Measurements from ENCODE around the gene KIFBP.
"Not testable (repeated sequence)": the region's sequence is repeated elsewhere in the genome, so short reads cannot be mapped to it uniquely, and the experiment has no call there.

KIFBP gene

GRCh38 chr10:69005704-69006485, 17.3 kb downstream of the KIFBP start:
- DNase-seq: no peak

DNA sequence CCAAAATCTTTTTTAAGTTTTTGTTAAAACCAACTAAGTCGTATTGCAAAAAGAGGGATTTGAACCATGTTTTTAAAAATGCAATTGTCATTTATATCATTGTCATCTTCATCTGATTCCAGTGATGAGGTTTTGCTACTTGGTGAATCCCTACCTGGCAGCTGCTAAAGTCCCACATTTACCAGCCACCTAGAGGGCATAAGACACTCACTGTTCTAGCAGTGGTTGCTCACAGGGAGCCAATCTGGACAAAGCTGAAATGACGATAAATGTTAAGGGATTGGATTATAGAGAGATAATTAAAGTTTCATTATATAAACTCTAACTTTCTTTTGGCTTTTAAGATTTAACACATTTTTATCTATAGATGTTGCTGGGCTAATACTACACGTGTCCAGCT, 18.7 kb downstream of the KIFBP start:
- no peak for DNase-seq

- DNase-seq: no peak
Observed at GRCh38 chr10:69009360-69009759, 20.8 kb downstream of the KIFBP start.

DNA sequence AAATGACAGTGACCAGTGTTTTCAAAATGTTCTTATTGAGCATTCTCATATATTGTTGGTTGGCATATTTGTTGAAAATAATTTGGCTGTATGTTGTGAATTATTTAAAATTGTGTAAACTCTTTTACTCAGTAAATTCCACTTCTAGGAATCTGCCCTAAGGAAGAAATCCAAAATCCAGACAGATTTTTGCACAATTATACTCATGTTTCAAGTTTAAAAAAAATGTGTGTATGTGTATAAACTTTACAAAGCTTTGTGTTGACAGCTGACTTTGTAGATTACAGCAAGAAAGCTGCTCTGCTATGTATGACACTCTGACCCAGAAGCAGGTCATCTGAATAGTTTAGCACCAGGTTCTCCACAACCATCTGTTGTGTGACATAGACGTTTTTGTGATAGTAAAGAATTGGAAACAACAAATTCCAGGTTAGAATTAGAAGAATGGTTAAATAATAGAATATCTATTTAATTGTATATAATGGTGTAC, 21.6 kb downstream of the KIFBP start:
- DNase-seq: no peak

GRCh38 chr10:69012778-69013177, 24.2 kb downstream of the KIFBP start:
- not testable (repeated sequence) for DNase-seq

DNA sequence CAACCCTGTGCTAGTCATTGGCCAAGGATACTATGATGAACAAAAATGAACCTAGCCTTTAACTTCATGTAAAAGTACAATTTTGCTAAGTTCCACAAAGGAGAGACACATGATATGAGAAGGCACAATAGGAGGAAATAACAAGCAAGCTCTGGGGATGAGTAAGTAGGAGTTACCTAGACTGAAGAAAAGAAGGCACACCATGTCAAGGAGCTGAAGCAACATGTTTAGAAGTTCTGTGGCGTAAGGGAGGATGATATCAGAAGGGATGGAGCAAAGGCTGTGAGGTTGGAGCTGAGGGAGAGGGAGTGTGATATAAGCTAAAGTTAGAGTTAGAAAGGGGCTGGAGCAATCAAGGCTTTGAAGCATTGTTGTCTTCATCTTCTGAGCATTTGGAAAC, 25.6 kb downstream of the KIFBP start:
- no peak for DNase-seq

DNA sequence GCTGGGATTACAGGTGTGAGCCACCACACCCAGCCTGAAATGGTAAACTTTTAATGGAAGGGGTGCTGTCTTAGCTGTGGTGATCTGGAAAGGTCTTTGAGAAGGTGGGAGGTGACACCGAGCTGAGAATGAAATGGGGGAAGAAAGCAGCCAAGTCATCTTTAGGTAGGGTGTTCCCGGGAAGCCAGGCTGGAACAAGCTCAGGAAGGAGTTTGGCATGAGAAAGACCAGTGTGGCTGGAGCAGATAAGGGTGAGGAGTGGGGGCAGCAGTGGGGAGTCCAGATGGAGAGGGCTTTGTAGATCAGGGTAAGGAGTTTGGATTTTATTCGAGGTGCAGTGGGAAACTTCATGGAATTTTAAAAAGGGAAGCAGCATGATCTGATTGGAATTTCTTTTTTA, 30.0 kb downstream of the KIFBP start:
- no peak for DNase-seq

GRCh38 chr10:69022611-69023010, 34.0 kb downstream of the KIFBP start:
- no peak for DNase-seq

GRCh38 chr10:69025370-69025896, 36.8 kb downstream of the KIFBP start:
- no peak for DNase-seq

DNA sequence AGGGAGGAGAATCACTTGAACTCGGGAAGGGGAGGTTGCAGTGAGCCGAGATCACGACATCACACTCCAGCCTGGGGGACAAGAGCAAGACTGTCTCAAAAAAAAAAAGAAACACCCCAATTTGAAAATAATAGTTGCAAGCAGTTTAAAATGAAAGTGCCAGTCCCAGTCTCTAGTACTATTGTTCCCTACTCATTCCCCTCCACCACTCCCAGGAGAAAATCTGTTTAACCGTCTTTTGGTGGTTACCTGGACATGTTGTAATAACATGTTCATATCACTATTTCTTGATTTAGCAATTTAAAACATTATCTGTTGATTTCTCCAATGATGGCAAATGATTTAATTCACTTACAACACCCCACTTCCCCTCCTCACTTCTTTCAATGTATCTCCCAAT, 44.7 kb downstream of the KIFBP start:
- no peak for DNase-seq

DNA sequence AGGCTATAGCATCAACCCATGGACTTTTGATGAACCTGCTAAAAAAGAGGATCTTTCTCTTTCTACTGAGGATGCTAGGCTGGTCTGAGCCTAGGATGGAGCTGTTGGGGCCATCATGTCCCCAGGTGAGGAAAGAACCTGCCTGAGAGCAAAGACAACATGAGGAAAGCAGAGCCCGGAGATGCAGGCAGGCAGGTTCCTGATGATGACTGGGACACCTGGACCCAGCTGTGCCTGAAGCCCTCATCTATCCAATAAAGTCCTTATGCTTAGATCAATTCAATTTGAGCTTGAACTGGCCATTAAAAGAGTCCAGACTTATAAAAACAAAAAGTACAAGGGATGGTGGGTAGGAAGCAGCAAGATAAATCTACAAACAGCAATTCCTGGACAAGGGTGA, 48.9 kb downstream of the KIFBP start:
- no peak for DNase-seq

DNA sequence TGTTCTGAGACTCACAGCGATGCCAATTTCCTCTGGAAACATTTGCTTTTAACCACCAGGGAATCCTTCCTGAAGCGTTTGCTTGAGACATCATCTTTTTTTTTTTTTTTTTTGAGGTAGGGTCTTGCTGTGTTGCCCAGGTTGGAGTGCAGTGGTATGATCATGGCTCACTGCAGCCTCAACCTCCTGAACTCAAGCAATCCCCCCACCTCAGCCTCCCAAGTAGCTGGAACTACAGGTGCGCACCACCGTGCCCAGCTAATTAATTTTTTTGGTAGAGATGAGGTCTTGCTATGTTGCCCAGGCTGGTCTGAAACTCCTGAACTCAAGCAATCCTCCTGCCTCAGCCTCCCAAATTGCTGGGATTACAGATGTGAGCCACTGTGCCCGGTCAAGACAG, 52.3 kb downstream of the KIFBP start:
- DNase-seq: not testable (repeated sequence)

DNA sequence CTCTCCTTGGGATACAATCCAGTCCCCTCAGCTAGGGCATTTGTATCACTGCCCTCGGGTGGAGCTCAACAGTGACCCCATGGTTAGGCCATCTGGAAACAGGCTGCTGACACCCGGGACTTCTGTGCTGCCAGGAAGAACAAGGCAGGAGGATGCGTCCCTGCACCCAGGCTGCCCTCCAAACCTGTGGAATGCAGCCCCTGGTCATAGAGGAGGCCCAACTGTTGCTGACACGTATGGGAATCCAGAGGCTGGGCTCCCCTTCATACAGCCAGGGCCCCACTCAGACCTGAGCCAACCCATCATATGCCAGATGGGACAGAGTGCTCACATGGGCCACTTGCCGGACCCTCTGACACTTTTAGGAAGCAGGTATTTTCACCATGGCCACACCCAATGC, 53.8 kb downstream of the KIFBP start:
- DNase-seq: no peak

DNA sequence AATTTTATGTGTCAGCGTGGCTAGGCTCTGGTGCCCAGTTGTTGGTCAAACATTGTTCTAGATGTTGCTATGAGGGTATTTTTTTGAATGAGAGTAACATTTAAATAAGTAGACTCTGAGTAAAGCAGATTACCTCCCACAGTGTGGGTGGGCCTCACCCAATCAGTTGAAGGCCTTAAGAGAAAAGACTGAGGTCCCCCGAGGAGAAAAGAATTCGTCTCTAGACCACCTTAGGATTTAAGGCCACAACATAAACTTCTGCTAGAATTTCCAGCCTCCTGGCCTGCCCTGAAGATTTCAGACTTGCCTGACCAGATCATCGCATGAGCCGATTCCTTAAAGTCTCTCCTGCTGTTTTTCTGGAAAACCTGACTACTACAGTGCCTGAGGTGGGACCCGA, 54.2 kb downstream of the KIFBP start:
- DNase-seq: no peak

DNA sequence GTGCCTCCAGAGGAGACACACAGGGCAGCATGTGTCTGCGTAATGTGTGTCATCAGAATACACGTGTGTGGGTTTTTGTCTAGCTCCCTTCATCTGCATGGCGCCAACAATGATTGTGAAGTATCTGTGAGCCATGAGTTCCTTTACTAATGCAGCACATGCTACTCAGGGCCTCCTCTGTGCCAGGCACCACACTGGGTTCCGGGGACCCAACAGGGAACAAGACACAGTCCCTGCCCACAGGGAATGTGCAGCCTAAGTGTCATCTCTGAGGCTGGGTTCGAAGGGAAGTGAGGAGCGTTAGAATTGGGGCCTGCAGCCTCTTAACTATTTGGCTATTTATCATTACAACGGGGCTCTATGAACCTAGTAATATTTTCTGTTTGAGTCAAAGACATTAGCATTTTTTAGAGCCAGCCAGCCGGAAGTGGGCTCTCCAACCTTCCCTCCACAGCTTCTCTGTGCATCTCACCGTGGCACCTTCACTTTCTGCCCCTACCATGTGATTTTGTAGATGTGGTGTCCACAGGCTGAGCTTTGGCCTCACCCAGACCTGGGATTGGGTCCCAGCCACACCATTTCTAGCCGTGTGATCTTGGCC, 55.4 kb downstream of the KIFBP start:
- no peak for DNase-seq

DNA sequence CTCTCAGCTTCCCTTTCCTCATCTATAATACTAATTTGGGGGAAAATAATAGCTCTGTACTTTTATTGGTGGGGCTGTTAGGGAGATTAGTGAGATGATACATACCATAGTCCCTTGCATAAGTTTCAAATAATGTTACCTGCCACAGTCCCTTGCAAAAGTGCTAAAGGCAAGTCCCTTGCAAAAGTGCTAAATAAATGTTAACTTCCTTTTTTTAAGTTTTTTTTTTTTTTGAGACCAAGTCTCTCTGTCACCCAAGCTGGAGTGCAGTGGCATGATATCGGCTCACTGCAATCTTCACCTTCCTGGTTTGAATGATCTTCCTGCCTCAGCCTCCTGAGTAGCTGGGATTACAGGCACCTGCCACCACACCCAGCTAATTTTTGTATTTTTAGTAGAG, 55.9 kb downstream of the KIFBP start:
- no peak for DNase-seq

DNA sequence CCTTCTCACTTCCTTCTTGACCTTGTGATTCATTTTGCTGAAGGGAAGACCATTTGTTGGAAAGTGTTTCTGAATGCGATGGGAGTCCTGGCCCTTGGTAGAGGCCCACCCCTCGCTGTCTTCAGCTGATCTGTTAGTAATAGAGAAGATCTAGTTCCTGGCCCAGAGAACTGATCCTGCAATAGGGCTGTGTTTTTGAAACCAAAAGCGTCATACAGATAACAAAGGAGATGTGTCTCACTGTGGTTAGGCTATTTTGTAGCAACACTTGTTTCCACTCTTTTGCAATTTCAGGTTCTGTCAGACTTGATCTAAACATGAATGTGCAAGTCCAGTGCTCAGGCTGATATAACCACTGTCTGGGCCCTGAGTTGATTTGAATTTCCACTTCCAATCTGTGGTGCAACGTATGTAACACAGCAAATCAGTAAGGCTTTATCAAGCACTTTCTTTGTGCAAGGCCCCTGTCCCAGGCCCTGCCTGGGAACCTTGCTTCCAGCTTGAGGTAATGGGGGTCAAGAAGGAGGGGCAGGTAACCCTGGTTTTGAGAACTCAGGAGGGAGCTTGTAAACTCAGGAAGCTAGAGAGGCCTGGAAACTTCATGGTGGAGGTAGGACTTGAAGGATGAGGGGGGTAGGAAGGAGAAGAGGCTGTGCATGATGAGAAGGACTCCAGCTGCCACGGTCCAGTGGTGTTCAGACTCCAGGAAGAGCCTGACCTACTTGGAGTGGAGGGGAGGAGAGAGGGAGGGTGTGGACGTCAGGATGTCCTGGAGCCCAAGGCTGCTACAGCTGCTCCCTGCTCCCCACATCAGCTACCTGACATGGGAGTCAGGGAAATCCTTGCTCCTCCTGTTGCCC, 57.1 kb downstream of the KIFBP start:
- no peak for DNase-seq

- no peak for DNase-seq
Observed at GRCh38 chr10:69047111-69047832, 58.7 kb downstream of the KIFBP start.

GRCh38 chr10:69048103-69048502, 59.5 kb downstream of the KIFBP start:
- no peak for DNase-seq

GRCh38 chr10:69049566-69049961, 61.0 kb downstream of the KIFBP start:
- DNase-seq: no peak

- no peak for DNase-seq
Observed at GRCh38 chr10:69051303-69051702, 62.7 kb downstream of the KIFBP start.

DNA sequence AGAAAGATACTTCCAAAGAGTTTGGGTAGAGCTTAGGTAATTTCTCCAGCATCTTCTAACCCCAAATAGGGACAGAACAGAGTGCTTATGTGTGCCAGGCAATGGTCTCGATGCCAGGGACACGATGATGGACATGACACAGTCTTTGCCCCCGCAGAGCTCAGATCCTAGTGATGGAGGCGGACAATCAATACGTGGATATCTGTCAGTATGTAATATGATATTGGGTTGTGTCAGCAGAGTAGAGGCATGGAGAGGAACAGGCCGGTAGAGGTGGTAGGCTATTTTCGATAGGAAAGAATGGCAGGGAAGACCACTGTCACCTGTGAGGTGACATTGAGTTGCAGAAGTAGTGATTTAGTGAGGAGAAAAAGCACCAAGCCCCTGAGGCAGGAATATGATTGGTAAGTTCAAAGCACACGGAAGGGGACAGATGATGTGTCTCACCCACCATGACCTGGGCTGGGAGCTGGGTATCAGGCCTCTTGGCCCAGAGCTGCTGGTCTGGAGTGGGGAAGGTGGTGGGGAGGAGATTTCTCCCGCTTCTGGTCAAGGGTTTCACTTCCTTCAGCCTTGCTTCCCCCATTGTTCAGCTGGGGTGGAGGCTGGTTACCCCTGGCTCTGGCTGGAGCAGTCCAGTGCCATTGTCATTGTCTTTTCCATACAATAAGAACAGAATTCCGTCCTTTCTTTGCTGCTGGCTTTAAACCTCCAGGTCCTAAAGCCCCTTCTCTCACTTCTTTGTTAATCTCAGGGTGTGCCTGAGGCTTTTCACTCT, 63.3 kb downstream of the KIFBP start:
- no peak for DNase-seq

All from NCI-H1694 treated with DMSO at 0.1 percent for 48 hours (cell line).